Neural progenitor cell (in vitro differentiated cells): ENCODE measurements around the gene BMAL2. TPM values are rescaled to one million over a fixed set of nuclear protein-coding genes. Genes with fewer than 3 reads are reported as not detected.

Source experiments
- DNase-seq: peaks from one replicate; pipeline ENCODE4 v3.0.0-alpha.2; 2016; ENCODE audit warnings: low spot score
- H2AFZ ChIP-seq: fragments of 200-600 bp; sonication (generic); replicated peaks from 2 replicates; pipeline ENCODE4 v1.6.1; 2016; ENCODE audit warnings: antibody characterized with exemption
- H3F3A ChIP-seq: fragments of 200-600 bp; sonication (generic); 2 replicates; pipeline ENCODE4 v1.6.1; 2016; ENCODE audit warnings: antibody characterized with exemption, low read depth
- H3K27ac ChIP-seq: fragments of 200-600 bp; sonication (generic); 2 replicates; pipeline ENCODE4 v1.5.1; 2016; ENCODE audit warnings: mild to moderate bottlenecking
- H3K27me3 ChIP-seq: fragments of 200-600 bp; sonication (generic); 2 replicates; pipeline ENCODE4 v1.6.1; 2016; ENCODE audit warnings: mild to moderate bottlenecking, moderate library complexity
- H3K36me3 ChIP-seq: fragments of 200-600 bp; sonication (generic); 2 replicates; pipeline ENCODE4 v1.5.1; 2016
- H3K4me1 ChIP-seq: fragments of 200-600 bp; sonication (generic); 2 replicates; pipeline ENCODE4 v1.6.1; 2016; ENCODE audit warnings: mixed run types
- H3K4me2 ChIP-seq: fragments of 200-600 bp; sonication (generic); 2 replicates; pipeline ENCODE4 v1.6.1; 2016
- H3K4me3 ChIP-seq: fragments of 200-600 bp; sonication (generic); 2 replicates; pipeline ENCODE4 v1.5.1; 2016
- H3K79me2 ChIP-seq: fragments of 200-600 bp; sonication (generic); 2 replicates; pipeline ENCODE4 v1.6.1; 2016; ENCODE audit warnings: low read depth
- H3K9ac ChIP-seq: fragments of 200-600 bp; sonication (generic); 2 replicates; pipeline ENCODE4 v1.6.1; 2016
- H3K9me3 ChIP-seq: fragments of 200-600 bp; sonication (generic); 2 replicates; pipeline ENCODE4 v1.5.1; 2016; ENCODE audit warnings: low read depth
- H4K20me1 ChIP-seq: fragments of 200-600 bp; sonication (generic); 2 replicates; pipeline ENCODE4 v1.6.1; 2016; ENCODE audit warnings: low read depth
- H3K27ac Mint-ChIP-seq: 3 replicates; pipeline ENCODE4 v1.8.0; 2021; ENCODE audit warnings: mixed read lengths
- H3K27me3 Mint-ChIP-seq: 2 replicates; pipeline ENCODE4 v1.8.0; 2022; ENCODE audit warnings: low read depth, mild to moderate bottlenecking, inconsistent platforms, moderate library complexity, mixed read lengths; ENCODE audit not compliant: insufficient read depth
- H3K36me3 Mint-ChIP-seq: 3 replicates; pipeline ENCODE4 v1.8.0; 2021; ENCODE audit warnings: mixed read lengths
- H3K4me1 Mint-ChIP-seq: 3 replicates; pipeline ENCODE4 v1.8.0; 2021; ENCODE audit warnings: mixed read lengths
- H3K4me3 Mint-ChIP-seq: 3 replicates; pipeline ENCODE4 v1.8.0; 2021; ENCODE audit warnings: mild to moderate bottlenecking, moderate library complexity, mixed read lengths
- H3K9me3 Mint-ChIP-seq: 3 replicates; pipeline ENCODE4 v1.8.0; 2020; ENCODE audit warnings: mixed read lengths
- CTCF ChIP-seq: fragments of 200-600 bp; sonication (generic); IDR thresholded peaks from 2 replicates; pipeline ENCODE4 v1.5.1; 2017; ENCODE audit warnings: antibody characterized with exemption, mild to moderate bottlenecking
- EZH2 ChIP-seq: fragments of 200-600 bp; sonication (generic); IDR thresholded peaks from 2 replicates; pipeline ENCODE4 v1.6.1; 2017; ENCODE audit warnings: antibody characterized with exemption, mild to moderate bottlenecking, moderate library complexity
- EZH2phosphoT487 ChIP-seq: fragments of 200-600 bp; sonication (generic); IDR thresholded peaks from 2 replicates; pipeline ENCODE4 v1.6.1; 2017; ENCODE audit warnings: antibody characterized with exemption
- total RNA-seq: library from RNA; depleted of rRNA; stranded (reverse); fragments of >200 nt; gene quantifications from 2 replicates; pipeline ENCODE4 v1.2.3, GENCODE V29; 2015; ENCODE audit warnings: low replicate concordance

The BMAL2 gene
- total RNA-seq, 1 donor from 2014 or later = 12.9 TPM

- Mint-ChIP-seq H3K27ac (no peak overlapping the region), H3K4me1 (no peaks in the 10 kb centered on the region), H3K4me3 (no peak overlapping the region), H3K36me3 (peaks cover 20% of the 10 kb centered on the region), H3K27me3 (no peaks in the 10 kb centered on the region), H3K9me3 (no peaks in the 10 kb centered on the region)
- TF ChIP-seq EZH2 (no peak), CTCF (no peak)
- no peaks in the 10 kb centered on the region for H4K20me1 ChIP-seq
- no peaks in the 10 kb centered on the region for H3K4me1 ChIP-seq
- H3K79me2 ChIP-seq = no peaks in the 10 kb centered on the region
- no peak for DNase-seq
- no peak overlapping the region for H3K4me2 ChIP-seq
- no peak overlapping the region for H3K27ac ChIP-seq
- H3K9ac ChIP-seq = no peak overlapping the region
- H3K27me3 ChIP-seq = no peaks in the 10 kb centered on the region
- peaks cover 16% of the 10 kb centered on the region for H3K36me3 ChIP-seq
- H3K4me3 ChIP-seq = no peak overlapping the region
- peaks cover 12% of the 10 kb centered on the region for H3F3A ChIP-seq
- no peaks in the 10 kb centered on the region for H3K9me3 ChIP-seq
- H2AFZ ChIP-seq = no peak overlapping the region
These were observed 22.7 kb upstream of the BMAL2 start for GRCh38 chr12:27309995-27310315.

- Mint-ChIP-seq H3K4me1 (no peaks in the 10 kb centered on the region), H3K36me3 (peaks cover 15% of the 10 kb centered on the region), H3K27me3 (no peaks in the 10 kb centered on the region), H3K4me3 (no peak overlapping the region), H3K9me3 (no peaks in the 10 kb centered on the region), H3K27ac (no peak overlapping the region)
- no peaks in the 10 kb centered on the region for H3K79me2 ChIP-seq
- no peak overlapping the region for H3K27ac ChIP-seq
- H3K4me3 ChIP-seq = no peak overlapping the region
- H3K36me3 ChIP-seq = peaks cover 15% of the 10 kb centered on the region
- no peak for DNase-seq
- H3K27me3 ChIP-seq = no peaks in the 10 kb centered on the region
- no peaks in the 10 kb centered on the region for H3F3A ChIP-seq
- H2AFZ ChIP-seq = no peak overlapping the region
- H3K4me1 ChIP-seq = no peaks in the 10 kb centered on the region
- H4K20me1 ChIP-seq = no peaks in the 10 kb centered on the region
- no peaks in the 10 kb centered on the region for H3K9me3 ChIP-seq
- H3K4me2 ChIP-seq = no peak overlapping the region
- TF ChIP-seq EZH2 (no peak), CTCF (no peak), EZH2phosphoT487 (no peak)
- H3K9ac ChIP-seq = no peak overlapping the region
These were observed 15.7 kb upstream of the BMAL2 start for GRCh38 chr12:27316947-27317346.

GRCh38 chr12:27319409-27319808 lies 13.2 kb upstream of the BMAL2 start:
- DNase-seq = no peak
- H3K27ac Mint-ChIP-seq = no peak overlapping the region
- no peaks in the 10 kb centered on the region for H3K4me1 Mint-ChIP-seq
- H3F3A ChIP-seq = no peaks in the 10 kb centered on the region
- H3K36me3 ChIP-seq = peaks cover 15% of the 10 kb centered on the region
- no peaks in the 10 kb centered on the region for H3K79me2 ChIP-seq
- no peak overlapping the region for H3K27ac ChIP-seq
- TF ChIP-seq CTCF (no peak), EZH2 (no peak), EZH2phosphoT487 (no peak)
- no peaks in the 10 kb centered on the region for H4K20me1 ChIP-seq
- no peaks in the 10 kb centered on the region for H3K9me3 Mint-ChIP-seq
- no peaks in the 10 kb centered on the region for H3K27me3 ChIP-seq
- H3K4me3 ChIP-seq = no peak overlapping the region
- no peaks in the 10 kb centered on the region for H3K9me3 ChIP-seq
- H3K36me3 Mint-ChIP-seq = peaks cover 12% of the 10 kb centered on the region
- H3K4me3 Mint-ChIP-seq = no peak overlapping the region
- no peak overlapping the region for H2AFZ ChIP-seq
- H3K4me1 ChIP-seq = no peaks in the 10 kb centered on the region
- H3K9ac ChIP-seq = no peak overlapping the region
- no peak overlapping the region for H3K4me2 ChIP-seq
- H3K27me3 Mint-ChIP-seq = no peaks in the 10 kb centered on the region

GRCh38 chr12:27319848-27320247 lies 12.8 kb upstream of the BMAL2 start:
- H3K27ac ChIP-seq = no peak overlapping the region
- no peak for DNase-seq
- no peak overlapping the region for H3K4me2 ChIP-seq

More at GRCh38 chr12:27319848-27320247, 12.8 kb upstream of the BMAL2 start:
- H3K4me3 Mint-ChIP-seq = no peak overlapping the region
- no peaks in the 10 kb centered on the region for H3K9me3 Mint-ChIP-seq
- no peaks in the 10 kb centered on the region for H3K27me3 ChIP-seq
- no peak overlapping the region for H3K4me3 ChIP-seq
- H3K9me3 ChIP-seq = no peaks in the 10 kb centered on the region
- peaks cover 12% of the 10 kb centered on the region for H3K36me3 Mint-ChIP-seq
- H4K20me1 ChIP-seq = no peaks in the 10 kb centered on the region
- no peaks in the 10 kb centered on the region for H3K79me2 ChIP-seq
- H3K27me3 Mint-ChIP-seq = no peaks in the 10 kb centered on the region
- no peaks in the 10 kb centered on the region for H3F3A ChIP-seq
- H3K36me3 ChIP-seq = peaks cover 15% of the 10 kb centered on the region
- H3K9ac ChIP-seq = no peak overlapping the region
- no peaks in the 10 kb centered on the region for H3K4me1 Mint-ChIP-seq
- TF ChIP-seq EZH2 (no peak), EZH2phosphoT487 (no peak), CTCF (no peak)
- no peak overlapping the region for H2AFZ ChIP-seq
- no peak overlapping the region for H3K27ac Mint-ChIP-seq
- no peaks in the 10 kb centered on the region for H3K4me1 ChIP-seq
